ENCODE measurements around the gene LANCL1. TPM values are rescaled to one million over a fixed set of nuclear protein-coding genes. Genes with fewer than 3 reads are reported as not detected.

Gene LANCL1
- total RNA-seq, 3 donors from 2014 or later = 30.5 to 44.2 (median 43.7) TPM

DNA sequence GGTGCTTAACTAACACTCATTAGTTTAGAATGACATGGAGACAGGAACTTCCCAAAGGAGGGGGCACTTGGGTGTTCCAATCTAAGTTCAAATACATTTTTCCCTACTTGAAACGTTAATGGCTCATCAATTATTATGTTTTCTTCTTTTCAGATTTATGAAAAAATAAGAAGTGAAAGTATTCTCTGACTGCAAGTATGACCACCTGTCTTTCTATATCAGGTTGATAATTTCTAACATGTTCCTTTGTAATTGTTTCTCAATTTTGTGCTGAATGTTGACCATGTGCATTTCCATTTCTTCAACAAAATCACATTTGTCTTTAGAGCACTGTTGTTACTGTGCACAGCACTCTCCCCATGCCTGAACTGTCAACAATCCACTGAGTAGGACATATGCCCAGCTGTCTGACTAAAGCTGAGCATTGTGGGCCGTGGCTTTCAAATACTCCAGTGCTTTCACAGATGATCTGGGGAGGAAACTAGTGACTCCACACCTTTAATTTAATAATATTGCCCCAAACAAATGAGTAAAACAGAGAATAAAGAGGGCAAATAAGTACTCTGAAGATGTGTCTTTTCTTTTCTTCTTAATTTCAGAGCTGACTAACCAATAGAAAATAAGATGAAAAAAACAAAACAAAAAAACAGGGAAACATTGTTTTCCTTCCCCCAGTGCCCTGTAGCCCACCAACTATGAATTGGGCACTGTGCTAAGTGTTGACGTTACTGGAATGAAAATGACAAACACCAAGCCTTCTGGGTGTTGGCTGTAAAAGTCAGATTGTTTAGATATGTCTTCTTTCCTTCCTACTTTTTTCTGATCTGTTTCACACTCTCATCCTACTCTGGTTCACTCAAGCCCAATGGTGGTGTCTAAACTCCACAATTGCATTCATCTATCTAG, 16.0 kb downstream of the LANCL1 start:
- no peaks in the 10 kb centered on the region for H3K4me1 ChIP-seq
- no peaks in the 10 kb centered on the region for H3K27me3 ChIP-seq
- no peak for DNase-seq (ENCODE audit: low spot score in 2 of 2)
- intact Hi-C loops (cut with DNase I; ENCODE audit: low total_unique reads) = no loop called here
- no peak overlapping the region for H3K27ac ChIP-seq
- no peaks in the 10 kb centered on the region for H3K9me3 ChIP-seq
- no peak overlapping the region for H3K4me3 ChIP-seq
- no peaks in the 10 kb centered on the region for H3K36me3 ChIP-seq
- TF ChIP-seq, protein P1, sequence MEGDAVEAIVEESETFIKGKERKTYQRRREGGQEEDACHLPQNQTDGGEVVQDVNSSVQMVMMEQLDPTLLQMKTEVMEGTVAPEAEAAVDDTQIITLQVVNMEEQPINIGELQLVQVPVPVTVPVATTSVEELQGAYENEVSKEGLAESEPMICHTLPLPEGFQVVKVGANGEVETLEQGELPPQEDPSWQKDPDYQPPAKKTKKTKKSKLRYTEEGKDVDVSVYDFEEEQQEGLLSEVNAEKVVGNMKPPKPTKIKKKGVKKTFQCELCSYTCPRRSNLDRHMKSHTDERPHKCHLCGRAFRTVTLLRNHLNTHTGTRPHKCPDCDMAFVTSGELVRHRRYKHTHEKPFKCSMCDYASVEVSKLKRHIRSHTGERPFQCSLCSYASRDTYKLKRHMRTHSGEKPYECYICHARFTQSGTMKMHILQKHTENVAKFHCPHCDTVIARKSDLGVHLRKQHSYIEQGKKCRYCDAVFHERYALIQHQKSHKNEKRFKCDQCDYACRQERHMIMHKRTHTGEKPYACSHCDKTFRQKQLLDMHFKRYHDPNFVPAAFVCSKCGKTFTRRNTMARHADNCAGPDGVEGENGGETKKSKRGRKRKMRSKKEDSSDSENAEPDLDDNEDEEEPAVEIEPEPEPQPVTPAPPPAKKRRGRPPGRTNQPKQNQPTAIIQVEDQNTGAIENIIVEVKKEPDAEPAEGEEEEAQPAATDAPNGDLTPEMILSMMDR (IDR thresholded peaks at IDR 0.05) = no peak
- TF ChIP-seq POLR2AphosphoS5 (IDR thresholded peaks at IDR 0.05) (no peak), POLR2A (IDR thresholded peaks at IDR 0.05) (no peak)

DNA sequence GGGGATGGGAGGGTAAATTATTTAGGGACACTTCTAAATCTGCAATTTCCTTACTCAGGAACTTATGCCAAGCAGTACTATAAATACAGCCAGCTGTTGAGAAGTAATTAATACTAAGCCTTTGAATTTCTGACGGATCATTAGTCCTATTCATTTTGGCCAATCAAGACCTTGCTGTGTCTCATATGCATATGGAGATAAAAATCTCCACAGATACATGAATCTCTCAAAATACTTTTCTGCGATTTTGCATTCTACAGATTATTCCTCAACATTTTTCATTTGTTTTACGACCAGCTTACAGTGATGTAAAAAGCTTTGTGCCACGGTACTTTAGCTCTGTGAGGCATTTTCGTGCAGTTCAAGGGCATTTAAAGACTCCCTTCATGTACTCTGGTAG, 16.7 kb downstream of the LANCL1 start:
- H3K36me3 ChIP-seq = no peaks in the 10 kb centered on the region

DNA sequence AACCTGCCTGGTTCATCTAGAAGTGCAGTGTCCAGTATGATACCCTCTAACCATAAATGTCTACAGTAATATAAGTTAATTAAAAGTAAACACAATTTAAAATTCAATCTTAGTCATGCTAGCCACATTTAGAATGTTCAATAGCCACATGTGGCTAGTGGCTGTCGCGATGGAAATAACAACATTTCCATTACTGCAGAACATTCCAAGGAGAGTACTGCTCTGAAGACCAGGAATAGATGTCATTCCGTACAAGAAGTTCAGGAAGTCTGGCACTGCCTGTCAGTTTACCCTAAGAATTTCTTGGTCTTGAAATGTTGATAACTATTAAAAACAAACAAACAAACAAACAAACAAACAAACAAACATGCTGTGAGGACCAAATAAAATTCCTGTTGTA, 17.2 kb downstream of the LANCL1 start:
- intact Hi-C loops (cut with DNase I; ENCODE audit: low total_unique reads) = no loop called here
- no peaks in the 10 kb centered on the region for H3K4me1 ChIP-seq
- H3K4me3 ChIP-seq = no peak overlapping the region
- DNase-seq (ENCODE audit: low spot score in 2 of 2) = no peak
- no peaks in the 10 kb centered on the region for H3K9me3 ChIP-seq
- no peaks in the 10 kb centered on the region for H3K27me3 ChIP-seq
- no peaks in the 10 kb centered on the region for H3K36me3 ChIP-seq
- H3K27ac ChIP-seq = no peak overlapping the region
- TF ChIP-seq POLR2A (IDR thresholded peaks at IDR 0.05) (no peak), POLR2AphosphoS5 (IDR thresholded peaks at IDR 0.05) (no peak)
- TF ChIP-seq, protein P1 (IDR thresholded peaks at IDR 0.05) = no peak

More for the DNA sequence above, 16.7 kb downstream of the LANCL1 start:
- H3K27me3 ChIP-seq = no peaks in the 10 kb centered on the region
- H3K4me3 ChIP-seq = no peak overlapping the region
- H3K4me1 ChIP-seq = no peaks in the 10 kb centered on the region
- DNase-seq (ENCODE audit: low spot score in 2 of 2) = no peak
- intact Hi-C loops (cut with DNase I; ENCODE audit: low total_unique reads) = no loop called here
- TF ChIP-seq POLR2AphosphoS5 (IDR thresholded peaks at IDR 0.05) (no peak), POLR2A (IDR thresholded peaks at IDR 0.05) (no peak)
- TF ChIP-seq, protein P1 (IDR thresholded peaks at IDR 0.05) = no peak
- H3K27ac ChIP-seq = no peak overlapping the region
- no peaks in the 10 kb centered on the region for H3K9me3 ChIP-seq

DNA sequence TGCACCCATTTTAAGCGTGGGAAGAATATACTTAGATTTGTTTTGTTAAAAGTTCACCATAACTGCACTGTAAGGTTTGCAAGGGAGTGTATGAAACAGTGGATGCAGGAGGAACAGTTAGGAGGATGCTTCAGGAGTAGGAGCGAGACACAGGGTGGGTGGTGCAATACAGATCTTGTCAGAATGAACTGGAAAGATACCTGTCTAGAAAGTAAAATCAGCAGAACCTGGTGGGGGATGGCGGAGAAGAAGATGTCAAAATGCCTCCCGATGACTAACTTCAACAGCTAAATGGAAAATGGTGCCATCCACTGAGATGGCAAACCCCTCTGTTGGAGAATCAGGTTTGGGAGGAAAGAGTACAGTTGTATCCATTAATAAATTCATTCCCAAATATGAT, 18.2 kb downstream of the LANCL1 start:
- TF ChIP-seq POLR2A (IDR thresholded peaks at IDR 0.05) (no peak), POLR2AphosphoS5 (IDR thresholded peaks at IDR 0.05) (no peak)
- TF ChIP-seq, protein P1 (IDR thresholded peaks at IDR 0.05) = no peak
- H3K36me3 ChIP-seq = peaks cover 2% of the 10 kb centered on the region
- DNase-seq (ENCODE audit: low spot score in 2 of 2) = no peak

GRCh38 chr2:210456571-210456970, 20.0 kb downstream of the LANCL1 start:
- TF ChIP-seq POLR2AphosphoS5 (IDR thresholded peaks at IDR 0.05) (no peak), POLR2A (IDR thresholded peaks at IDR 0.05) (no peak)
- TF ChIP-seq, protein P1 (IDR thresholded peaks at IDR 0.05) = no peak
- H3K4me1 ChIP-seq = no peaks in the 10 kb centered on the region
- DNase-seq (ENCODE audit: low spot score in 2 of 2) = no peak
- no peaks in the 10 kb centered on the region for H3K9me3 ChIP-seq
- H3K4me3 ChIP-seq = no peak overlapping the region
- peaks cover 4% of the 10 kb centered on the region for H3K36me3 ChIP-seq
- no peak overlapping the region for H3K27ac ChIP-seq
- H3K27me3 ChIP-seq = no peaks in the 10 kb centered on the region
- intact Hi-C loops (cut with DNase I; ENCODE audit: low total_unique reads) = no loop called here

More for the DNA sequence above, 18.2 kb downstream of the LANCL1 start:
- Histone ChIP-seq H3K27ac (no peak overlapping the region), H3K27me3 (no peaks in the 10 kb centered on the region), H3K4me3 (no peak overlapping the region), H3K4me1 (no peaks in the 10 kb centered on the region), H3K9me3 (no peaks in the 10 kb centered on the region)
- intact Hi-C loops (cut with DNase I; ENCODE audit: low total_unique reads) = no loop called here
